ENCODE results near the gene MPL. TPM values are rescaled to one million over a fixed set of nuclear protein-coding genes. Genes with fewer than 3 reads are reported as not detected.

The MPL gene
- total RNA-seq, 1 experiment from 2014 or later, result not detected

- no TSS peak for BruUV-seq (replicated peaks)
- no peak for TF ChIP-seq ELF1 (IDR thresholded peaks at IDR 0.05; ENCODE audit: borderline replicate concordance, low read depth)
- TF ChIP-seq ZFX (IDR thresholded peaks at IDR 0.05), result no peak
- no peak for TF ChIP-seq SRF (IDR thresholded peaks at IDR 0.05; ENCODE audit: low read depth)
- no peak for TF ChIP-seq RAD21 (IDR thresholded peaks at IDR 0.05; ENCODE audit: low read depth)
- no peak for TF ChIP-seq SIN3A (IDR thresholded peaks at IDR 0.05; ENCODE audit: low read depth)
- no peak for TF ChIP-seq SP1 (IDR thresholded peaks at IDR 0.05; ENCODE audit: low read depth)
- TF ChIP-seq JUND (IDR thresholded peaks at IDR 0.05), result no peak
- no peak for TF ChIP-seq POLR2A (IDR thresholded peaks at IDR 0.05; ENCODE audit: borderline replicate concordance, extremely low read depth, insufficient read depth, insufficient read length)
- TF ChIP-seq EGR1 (IDR thresholded peaks at IDR 0.05; ENCODE audit: low read depth), result no peak
- no peak for TF ChIP-seq YY1 (IDR thresholded peaks at IDR 0.05; ENCODE audit: extremely low read depth, insufficient replicate concordance, low read depth, low read length)
- no peak for TF ChIP-seq CTCF (IDR thresholded peaks at IDR 0.05 in 2 of 3, conservative IDR thresholded peaks at IDR 0.05 in 1 of 3; ENCODE audit: borderline replicate concordance in 1 of 3, insufficient read depth in 1 of 3, low read depth in 2 of 3, low read length in 2 of 3)
- TF ChIP-seq REST (IDR thresholded peaks at IDR 0.05; ENCODE audit: low read depth), result no peak
- no peak for TF ChIP-seq MAX (IDR thresholded peaks at IDR 0.05)
- TF ChIP-seq ZBTB33 (IDR thresholded peaks at IDR 0.05; ENCODE audit: extremely low read depth, insufficient replicate concordance, low read length), result no peak
- no peak for TF ChIP-seq TCF7L2 (IDR thresholded peaks at IDR 0.05; ENCODE audit: borderline replicate concordance, extremely low read depth, insufficient read depth, insufficient read length)
- TF ChIP-seq ZNF274 (IDR thresholded peaks at IDR 0.05; ENCODE audit: low read depth, low read length), result no peak
- H3K9me3 ChIP-seq (ENCODE audit: control insufficient read depth in 1 of 2, insufficient read depth in 1 of 2, low read depth in 1 of 2, low read length in 2 of 2), result no peaks in the 10 kb centered on the region
- H3K4me2 ChIP-seq (ENCODE audit: low read length), result no peak overlapping the region
- H2AFZ ChIP-seq (ENCODE audit: low read depth, low read length, poor library complexity, severe bottlenecking), result no peak overlapping the region
- peaks cover 9 to 18% of the 10 kb centered on the region in 2 experiments; a peak in 2 of 4 replicates for H3K36me3 ChIP-seq (ENCODE audit: control insufficient read depth in 1 of 2, insufficient read depth in 2 of 2, low read length in 2 of 2)
- intact Hi-C loops (cut with micrococcal nuclease), result no loop called here
- no peak overlapping the region for H3K9ac ChIP-seq (ENCODE audit: low read length)
- ATAC-seq (no peak), DNase-seq (ENCODE audit: low read depth, low spot score) (no peak)
- no peaks in the 10 kb centered on the region for H3K4me1 ChIP-seq (ENCODE audit: control insufficient read depth in 1 of 2, insufficient read depth in 2 of 2, low read length in 2 of 2)
- no peaks in the 10 kb centered on the region for H3K79me2 ChIP-seq (ENCODE audit: insufficient read depth, low read length)
- H3K27me3 ChIP-seq (ENCODE audit: insufficient read depth, low read length), result no peaks in the 10 kb centered on the region
- no peak overlapping the region for H3K4me3 ChIP-seq (replicated peaks in 1 of 2; ENCODE audit: low read depth in 1 of 2, low read length in 2 of 2)
- ChIA-PET RAD21 (ENCODE audit: low non-redundant PET in 1 of 2, low total read pairs in 2 of 2, uncharacterized antibody in 2 of 2, unreplicated experiment in 2 of 2) (no interaction called here), CTCF (no interaction called here), POLR2A (no interaction called here)
- no peaks in the 10 kb centered on the region for H3K9me2 ChIP-seq (ENCODE audit: insufficient read depth)
- no peaks in the 10 kb centered on the region for H4K20me1 ChIP-seq (ENCODE audit: insufficient read depth)
- no peak overlapping the region for H3K27ac ChIP-seq (ENCODE audit: low read depth, low read length)
Observed at GRCh38 chr1:43402089-43402865, 64.7 kb downstream of the MPL start.
